ENCODE data around the gene OXGR1.

Gene OXGR1

DNA sequence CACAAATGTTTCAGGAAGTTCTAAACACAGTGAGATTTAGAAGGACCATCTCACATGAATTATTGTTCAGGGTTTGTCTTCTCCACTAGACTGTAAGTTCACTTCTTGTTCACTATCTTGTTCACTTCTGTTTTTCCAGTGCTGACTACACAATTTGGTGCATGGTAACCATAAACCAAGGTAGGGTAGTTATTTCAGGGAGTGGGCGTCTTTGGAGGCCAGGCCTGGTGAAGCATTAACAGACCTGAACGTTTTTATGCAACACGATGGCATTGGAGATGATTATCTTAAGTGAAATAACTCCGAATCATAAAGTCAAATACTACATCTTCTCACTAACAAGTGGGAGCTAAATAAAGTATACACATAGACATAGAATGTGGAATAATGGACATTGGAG, 14.4 kb upstream of the OXGR1 start:
- H3K4me1 ChIP-seq (ENCODE audit: low read depth, poor library complexity, severe bottlenecking) = no peaks in the 10 kb centered on the region
- TF ChIP-seq, protein P1, sequence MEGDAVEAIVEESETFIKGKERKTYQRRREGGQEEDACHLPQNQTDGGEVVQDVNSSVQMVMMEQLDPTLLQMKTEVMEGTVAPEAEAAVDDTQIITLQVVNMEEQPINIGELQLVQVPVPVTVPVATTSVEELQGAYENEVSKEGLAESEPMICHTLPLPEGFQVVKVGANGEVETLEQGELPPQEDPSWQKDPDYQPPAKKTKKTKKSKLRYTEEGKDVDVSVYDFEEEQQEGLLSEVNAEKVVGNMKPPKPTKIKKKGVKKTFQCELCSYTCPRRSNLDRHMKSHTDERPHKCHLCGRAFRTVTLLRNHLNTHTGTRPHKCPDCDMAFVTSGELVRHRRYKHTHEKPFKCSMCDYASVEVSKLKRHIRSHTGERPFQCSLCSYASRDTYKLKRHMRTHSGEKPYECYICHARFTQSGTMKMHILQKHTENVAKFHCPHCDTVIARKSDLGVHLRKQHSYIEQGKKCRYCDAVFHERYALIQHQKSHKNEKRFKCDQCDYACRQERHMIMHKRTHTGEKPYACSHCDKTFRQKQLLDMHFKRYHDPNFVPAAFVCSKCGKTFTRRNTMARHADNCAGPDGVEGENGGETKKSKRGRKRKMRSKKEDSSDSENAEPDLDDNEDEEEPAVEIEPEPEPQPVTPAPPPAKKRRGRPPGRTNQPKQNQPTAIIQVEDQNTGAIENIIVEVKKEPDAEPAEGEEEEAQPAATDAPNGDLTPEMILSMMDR (conservative IDR thresholded peaks at IDR 0.05; ENCODE audit: low read depth, low read length) = no peak
- H3K79me2 ChIP-seq (ENCODE audit: insufficient read depth, low read depth) = no peaks in the 10 kb centered on the region
- no peaks in the 10 kb centered on the region for H3K36me3 ChIP-seq (ENCODE audit: insufficient read depth)
- no peaks in the 10 kb centered on the region for H4K20me1 ChIP-seq (ENCODE audit: insufficient read depth)
- H3K4me2 ChIP-seq = no peak overlapping the region
- no peak overlapping the region for H3K27ac ChIP-seq
- H3K4me3 ChIP-seq (IDR thresholded peaks at IDR 0.05; ENCODE audit: insufficient read depth, low read depth, low read length) = no peak overlapping the region
- H3K9ac ChIP-seq = no peak overlapping the region
- H2AFZ ChIP-seq (ENCODE audit: low read depth) = no peak overlapping the region
- H3K27me3 ChIP-seq (ENCODE audit: insufficient read depth, low read depth) = no peaks in the 10 kb centered on the region

DNA sequence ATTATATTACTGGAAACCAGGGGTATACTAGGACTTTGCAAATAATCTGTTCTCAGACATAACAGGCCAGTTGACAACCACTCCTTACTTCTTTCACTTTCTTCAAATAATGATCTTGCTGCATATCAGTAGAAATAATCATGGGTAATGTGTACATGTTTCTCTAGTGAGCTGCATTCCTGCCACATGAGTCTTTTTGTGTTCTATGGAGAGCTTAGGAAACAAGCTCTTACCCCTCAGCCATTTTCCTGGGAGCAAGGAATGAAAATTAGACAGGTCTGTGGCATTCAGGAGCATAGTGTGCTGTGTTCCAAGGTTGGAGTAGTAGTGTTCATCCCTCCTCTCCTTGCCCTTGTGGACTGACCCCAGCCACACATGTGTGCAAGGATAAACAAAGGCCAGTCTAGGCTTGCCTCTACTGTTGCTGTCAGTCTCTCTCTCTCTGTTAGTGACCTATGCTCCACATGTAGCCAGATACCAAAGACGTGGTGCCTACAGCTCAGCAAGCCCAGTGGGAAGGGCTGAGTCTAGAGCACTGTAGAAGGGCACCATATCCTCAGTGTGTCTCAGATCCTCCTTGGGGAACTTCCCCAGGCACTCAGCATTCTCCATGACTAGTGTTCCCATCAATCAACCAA, 11.5 kb upstream of the OXGR1 start:
- Histone ChIP-seq H3K79me2 (ENCODE audit: insufficient read depth, low read depth) (no peaks in the 10 kb centered on the region), H3K4me2 (no peak overlapping the region), H3K27ac (no peak overlapping the region), H3K4me3 (IDR thresholded peaks at IDR 0.05; ENCODE audit: insufficient read depth, low read depth, low read length) (no peak overlapping the region), H3K27me3 (ENCODE audit: insufficient read depth, low read depth) (no peaks in the 10 kb centered on the region), H3K9ac (no peak overlapping the region), H2AFZ (ENCODE audit: low read depth) (no peak overlapping the region), H4K20me1 (ENCODE audit: insufficient read depth) (no peaks in the 10 kb centered on the region), H3K4me1 (ENCODE audit: low read depth, poor library complexity, severe bottlenecking) (no peaks in the 10 kb centered on the region), H3K36me3 (ENCODE audit: insufficient read depth) (no peaks in the 10 kb centered on the region)
- TF ChIP-seq, protein P1 (conservative IDR thresholded peaks at IDR 0.05; ENCODE audit: low read depth, low read length) = no peak

DNA sequence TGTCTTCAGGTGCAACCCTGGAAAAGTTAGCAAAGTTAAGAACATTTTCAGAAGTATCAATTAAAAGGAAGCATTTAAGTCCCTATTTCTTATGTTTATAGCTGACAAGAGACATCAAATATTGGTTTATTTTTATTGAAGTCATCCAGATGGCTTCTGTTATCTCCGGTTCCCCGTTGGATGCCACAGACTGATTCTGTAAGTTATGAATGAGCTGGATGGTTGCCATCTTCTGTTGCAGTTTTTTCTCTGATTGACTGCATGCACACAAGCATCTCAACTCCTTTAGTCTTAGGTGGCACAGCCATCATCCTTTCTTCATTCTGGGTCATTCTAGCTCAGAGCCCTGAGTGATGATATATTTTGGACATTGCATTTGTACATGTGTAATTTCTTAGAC, 10.6 kb upstream of the OXGR1 start:
- Histone ChIP-seq H4K20me1 (ENCODE audit: insufficient read depth) (no peaks in the 10 kb centered on the region), H3K27ac (no peak overlapping the region), H2AFZ (ENCODE audit: low read depth) (no peak overlapping the region), H3K36me3 (ENCODE audit: insufficient read depth) (no peaks in the 10 kb centered on the region), H3K4me2 (no peak overlapping the region), H3K9ac (no peak overlapping the region), H3K4me1 (ENCODE audit: low read depth, poor library complexity, severe bottlenecking) (no peaks in the 10 kb centered on the region), H3K79me2 (ENCODE audit: insufficient read depth, low read depth) (no peaks in the 10 kb centered on the region), H3K4me3 (IDR thresholded peaks at IDR 0.05; ENCODE audit: insufficient read depth, low read depth, low read length) (no peak overlapping the region), H3K27me3 (ENCODE audit: insufficient read depth, low read depth) (no peaks in the 10 kb centered on the region)
- TF ChIP-seq, protein P1 (conservative IDR thresholded peaks at IDR 0.05; ENCODE audit: low read depth, low read length) = no peak

DNA sequence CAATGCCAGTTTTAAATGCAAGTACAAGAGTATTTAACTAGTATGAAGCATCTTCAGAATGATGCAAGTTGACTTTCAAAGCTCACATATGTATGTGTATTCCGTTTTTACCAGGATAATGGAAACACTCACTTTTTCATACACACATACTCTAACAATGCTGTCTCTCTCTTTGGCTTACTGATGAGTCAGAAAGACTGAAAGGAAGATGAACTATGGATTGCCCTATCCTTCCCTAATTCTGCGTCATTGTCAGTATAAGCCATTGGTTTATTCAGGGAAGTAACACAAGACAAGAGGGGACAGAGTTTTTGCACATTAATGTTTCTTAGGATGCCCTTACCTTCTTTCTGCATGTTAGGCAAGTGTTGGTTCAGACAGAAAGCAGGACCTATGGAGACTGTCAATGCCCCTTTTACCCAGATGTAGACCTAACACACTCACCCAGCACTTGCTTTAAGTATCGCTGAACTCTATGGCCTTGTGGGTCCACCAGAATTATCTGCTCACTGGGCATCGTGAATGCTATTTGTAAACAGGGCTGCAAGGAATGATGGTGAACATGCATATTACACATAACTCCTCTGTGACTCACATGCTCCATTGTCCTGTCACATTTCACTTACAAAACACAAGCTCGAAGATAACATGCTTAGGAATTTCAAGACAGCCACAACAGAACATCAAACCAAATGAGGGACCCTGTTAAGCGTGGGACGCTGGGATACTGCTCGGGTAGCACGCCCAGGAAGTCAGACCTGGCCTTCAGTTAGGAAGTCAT, 10.0 kb upstream of the OXGR1 start:
- Histone ChIP-seq H4K20me1 (ENCODE audit: insufficient read depth) (no peaks in the 10 kb centered on the region), H3K79me2 (ENCODE audit: insufficient read depth, low read depth) (no peaks in the 10 kb centered on the region), H3K36me3 (ENCODE audit: insufficient read depth) (no peaks in the 10 kb centered on the region), H2AFZ (ENCODE audit: low read depth) (no peak overlapping the region), H3K9ac (no peak overlapping the region), H3K4me1 (ENCODE audit: low read depth, poor library complexity, severe bottlenecking) (no peaks in the 10 kb centered on the region), H3K4me2 (no peak overlapping the region), H3K27ac (no peak overlapping the region), H3K27me3 (ENCODE audit: insufficient read depth, low read depth) (no peaks in the 10 kb centered on the region), H3K4me3 (IDR thresholded peaks at IDR 0.05; ENCODE audit: insufficient read depth, low read depth, low read length) (no peak overlapping the region)
- TF ChIP-seq, protein P1 (conservative IDR thresholded peaks at IDR 0.05; ENCODE audit: low read depth, low read length) = no peak
